ENCODE data around the gene ATP9A. TPM values are rescaled to one million over a fixed set of nuclear protein-coding genes. Genes with fewer than 3 reads are reported as not detected.
"Not testable (repeated sequence)": the region's sequence is repeated elsewhere in the genome, so short reads cannot be mapped to it uniquely, and the experiment has no call there.

Gene ATP9A
- total RNA-seq, 1 experiment from 2014 or later, result 7.3 TPM

DNA sequence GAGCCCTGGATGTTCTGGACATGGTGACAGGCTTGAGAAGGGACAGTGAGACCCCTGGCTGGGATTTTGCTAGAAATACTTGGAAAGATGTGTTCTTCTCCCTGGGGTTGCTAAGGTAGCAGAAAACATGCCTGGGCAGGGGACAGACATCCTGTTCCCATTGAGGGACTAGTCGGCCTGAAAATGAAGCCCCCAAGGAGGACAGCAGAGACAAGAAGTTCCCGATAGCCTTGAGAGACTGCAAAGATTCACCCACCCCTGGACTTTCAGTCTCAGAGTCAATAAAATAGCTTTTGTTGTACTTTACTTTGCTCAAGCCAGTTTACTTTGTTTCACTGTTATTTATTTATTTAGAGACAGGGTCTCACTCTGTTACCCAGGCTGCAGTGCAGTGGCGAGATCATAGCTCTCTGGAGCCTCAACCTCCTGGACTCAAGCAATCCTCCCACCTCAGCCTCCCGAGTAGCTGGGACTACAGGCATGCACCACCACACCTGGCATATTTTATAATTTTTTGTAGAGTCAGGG lies 28.4 kb downstream of the ATP9A start:
- Mint-ChIP-seq H3K27me3 (ENCODE audit: insufficient read depth, unreplicated experiment) (no peaks in the 10 kb centered on the region), H3K4me3 (ENCODE audit: unreplicated experiment) (no peak overlapping the region), H3K27ac (ENCODE audit: low read depth, unreplicated experiment) (peak overlapping the region; percentile 33), H3K36me3 (ENCODE audit: insufficient read depth, unreplicated experiment) (no peaks in the 10 kb centered on the region), H3K9me3 (ENCODE audit: unreplicated experiment) (no peaks in the 10 kb centered on the region), H3K4me1 (ENCODE audit: insufficient read depth, unreplicated experiment) (peaks cover 12% of the 10 kb centered on the region)
- POLR2A ChIA-PET, result no interaction called here
- DNase-seq (ENCODE audit: unreplicated experiment), result no peak
- CTCF ChIA-PET, result no interaction called here
- BruUV-seq (replicated peaks), result no TSS peak
- TF ChIP-seq, protein P1, sequence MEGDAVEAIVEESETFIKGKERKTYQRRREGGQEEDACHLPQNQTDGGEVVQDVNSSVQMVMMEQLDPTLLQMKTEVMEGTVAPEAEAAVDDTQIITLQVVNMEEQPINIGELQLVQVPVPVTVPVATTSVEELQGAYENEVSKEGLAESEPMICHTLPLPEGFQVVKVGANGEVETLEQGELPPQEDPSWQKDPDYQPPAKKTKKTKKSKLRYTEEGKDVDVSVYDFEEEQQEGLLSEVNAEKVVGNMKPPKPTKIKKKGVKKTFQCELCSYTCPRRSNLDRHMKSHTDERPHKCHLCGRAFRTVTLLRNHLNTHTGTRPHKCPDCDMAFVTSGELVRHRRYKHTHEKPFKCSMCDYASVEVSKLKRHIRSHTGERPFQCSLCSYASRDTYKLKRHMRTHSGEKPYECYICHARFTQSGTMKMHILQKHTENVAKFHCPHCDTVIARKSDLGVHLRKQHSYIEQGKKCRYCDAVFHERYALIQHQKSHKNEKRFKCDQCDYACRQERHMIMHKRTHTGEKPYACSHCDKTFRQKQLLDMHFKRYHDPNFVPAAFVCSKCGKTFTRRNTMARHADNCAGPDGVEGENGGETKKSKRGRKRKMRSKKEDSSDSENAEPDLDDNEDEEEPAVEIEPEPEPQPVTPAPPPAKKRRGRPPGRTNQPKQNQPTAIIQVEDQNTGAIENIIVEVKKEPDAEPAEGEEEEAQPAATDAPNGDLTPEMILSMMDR (IDR thresholded peaks at IDR 0.05; ENCODE audit: unreplicated experiment), result no peak
- intact Hi-C loops (cut with micrococcal nuclease), result no loop called here

DNA sequence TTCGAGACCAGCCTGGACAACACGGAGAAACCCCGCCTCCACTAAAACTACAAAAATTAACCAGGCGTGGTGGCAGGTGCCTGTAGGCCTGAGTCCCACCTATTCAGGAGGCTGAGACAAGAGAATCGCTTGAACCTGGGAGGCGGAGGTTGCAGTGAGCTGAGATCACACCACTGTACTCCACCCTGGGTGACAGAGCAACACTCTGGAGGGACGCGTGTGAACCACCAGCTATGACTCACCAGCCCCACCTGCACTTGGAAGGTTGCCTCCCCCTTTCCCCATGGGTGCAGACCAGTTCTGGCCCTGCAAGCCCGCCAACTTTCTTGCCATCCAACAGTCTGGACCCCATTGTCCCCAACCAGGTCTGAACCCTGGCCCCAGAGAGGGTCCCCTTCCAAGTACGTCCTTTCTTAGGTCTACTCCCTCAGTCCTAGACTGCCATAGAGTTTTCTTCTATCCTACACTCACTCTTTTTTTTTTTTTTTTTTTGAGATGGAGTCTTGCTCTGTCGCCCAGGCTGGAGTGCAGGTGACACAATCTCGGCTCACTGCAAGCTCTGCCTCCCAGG lies 29.2 kb downstream of the ATP9A start:
- H3K4me1 Mint-ChIP-seq (ENCODE audit: insufficient read depth, unreplicated experiment), result peaks cover 12% of the 10 kb centered on the region
- H3K27me3 Mint-ChIP-seq (ENCODE audit: insufficient read depth, unreplicated experiment), result no peaks in the 10 kb centered on the region
- H3K27ac Mint-ChIP-seq (ENCODE audit: low read depth, unreplicated experiment), result peak overlapping the region; percentile 33
- H3K4me3 Mint-ChIP-seq (ENCODE audit: unreplicated experiment), result no peak overlapping the region
- H3K9me3 Mint-ChIP-seq (ENCODE audit: unreplicated experiment), result no peaks in the 10 kb centered on the region
- intact Hi-C loops (cut with micrococcal nuclease), result no loop called here
- no TSS peak for BruUV-seq (replicated peaks)
- DNase-seq (ENCODE audit: unreplicated experiment), result peak; percentile 59
- ChIA-PET CTCF (interaction anchor here (0.6 kb wide), 2 partner anchors 10 to 30 kb away, joined by 5 to 6 read pairs; no protein-coding TSS in a partner anchor), POLR2A (no interaction called here)
- TF ChIP-seq, protein P1 (IDR thresholded peaks at IDR 0.05; ENCODE audit: unreplicated experiment), result no peak
- no peaks in the 10 kb centered on the region for H3K36me3 Mint-ChIP-seq (ENCODE audit: insufficient read depth, unreplicated experiment)

DNA sequence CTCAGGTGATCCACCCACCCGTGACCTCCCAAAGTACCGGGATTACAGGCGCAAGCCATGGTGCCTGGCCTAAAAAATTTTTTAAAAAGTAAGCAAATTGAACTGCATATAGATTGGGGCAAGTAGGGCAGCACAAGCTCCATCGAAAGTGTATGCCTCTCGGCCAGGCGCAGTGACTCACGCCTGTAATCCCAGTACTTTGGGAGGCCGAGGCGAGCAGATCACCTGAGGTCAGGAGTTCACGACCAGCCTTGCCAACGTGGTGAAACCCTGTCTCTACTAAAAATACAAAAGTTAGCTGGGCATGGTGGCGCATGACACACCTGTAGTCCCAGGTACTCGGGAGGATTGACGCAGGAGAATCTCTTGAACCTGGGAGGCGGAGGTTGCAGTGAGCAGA lies 29.9 kb downstream of the ATP9A start:
- H3K4me1 Mint-ChIP-seq (ENCODE audit: insufficient read depth, unreplicated experiment), result peaks cover 12% of the 10 kb centered on the region
- H3K9me3 Mint-ChIP-seq (ENCODE audit: unreplicated experiment); H3K27me3 Mint-ChIP-seq (ENCODE audit: insufficient read depth, unreplicated experiment); H3K36me3 Mint-ChIP-seq (ENCODE audit: insufficient read depth, unreplicated experiment); BruUV-seq (replicated peaks); intact Hi-C loops (cut with micrococcal nuclease); H3K4me3 Mint-ChIP-seq (ENCODE audit: unreplicated experiment); POLR2A ChIA-PET; H3K27ac Mint-ChIP-seq (ENCODE audit: low read depth, unreplicated experiment): not testable (repeated sequence)
- DNase-seq (ENCODE audit: unreplicated experiment), result peak; percentile 21
- CTCF ChIA-PET, result interaction anchor here (0.6 kb wide), 1 partner anchor 30 kb away, joined by 6 read pairs; no protein-coding TSS in a partner anchor

DNA sequence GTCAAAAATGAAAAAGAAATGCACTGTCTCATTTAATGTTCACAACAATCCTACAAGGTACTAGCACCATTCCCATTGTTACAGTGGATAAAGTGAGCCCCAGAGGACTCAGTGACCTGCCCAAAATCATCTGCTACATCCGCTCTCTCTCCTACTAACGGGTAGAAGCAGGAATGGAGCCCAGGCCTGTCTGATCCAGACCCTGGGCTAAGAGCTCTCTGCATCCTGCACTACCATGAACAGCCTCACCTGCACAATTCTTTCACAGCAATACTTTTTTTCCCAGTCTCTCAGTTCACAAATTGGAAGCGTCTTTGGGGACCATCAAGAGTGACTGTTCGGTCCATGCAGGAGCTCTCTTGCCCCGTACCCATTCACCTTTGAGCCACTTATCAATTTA lies 31.2 kb downstream of the ATP9A start:
- ChIA-PET POLR2A (interaction anchor here (0.7 kb wide), 1 partner anchor 155 kb away, joined by 3 read pairs; no protein-coding TSS in a partner anchor), CTCF (interaction anchor here (0.9 kb wide), 1 partner anchor 346 kb away, joined by 6 read pairs; no protein-coding TSS in a partner anchor)
- no peaks in the 10 kb centered on the region for H3K9me3 Mint-ChIP-seq (ENCODE audit: unreplicated experiment)
- intact Hi-C loops (cut with micrococcal nuclease), result no loop called here
- H3K27me3 Mint-ChIP-seq (ENCODE audit: insufficient read depth, unreplicated experiment), result no peaks in the 10 kb centered on the region
- H3K4me3 Mint-ChIP-seq (ENCODE audit: unreplicated experiment), result no peak overlapping the region
- no TSS peak for BruUV-seq (replicated peaks)
- TF ChIP-seq, protein P1 (IDR thresholded peaks at IDR 0.05; ENCODE audit: unreplicated experiment), result no peak
- H3K36me3 Mint-ChIP-seq (ENCODE audit: insufficient read depth, unreplicated experiment), result no peaks in the 10 kb centered on the region
- no peak for DNase-seq (ENCODE audit: unreplicated experiment)
- peaks cover 5% of the 10 kb centered on the region for H3K4me1 Mint-ChIP-seq (ENCODE audit: insufficient read depth, unreplicated experiment)
- H3K27ac Mint-ChIP-seq (ENCODE audit: low read depth, unreplicated experiment), result no peak overlapping the region

Measured in MCF 10A (cell line).